ENCODE data around the gene NOL4L. TPM values are rescaled to one million over a fixed set of nuclear protein-coding genes. Genes with fewer than 3 reads are reported as not detected.

Gene NOL4L
- total RNA-seq, 4 donors from 2014 or later = 45.6 to 105 (median 85.9) TPM

DNA sequence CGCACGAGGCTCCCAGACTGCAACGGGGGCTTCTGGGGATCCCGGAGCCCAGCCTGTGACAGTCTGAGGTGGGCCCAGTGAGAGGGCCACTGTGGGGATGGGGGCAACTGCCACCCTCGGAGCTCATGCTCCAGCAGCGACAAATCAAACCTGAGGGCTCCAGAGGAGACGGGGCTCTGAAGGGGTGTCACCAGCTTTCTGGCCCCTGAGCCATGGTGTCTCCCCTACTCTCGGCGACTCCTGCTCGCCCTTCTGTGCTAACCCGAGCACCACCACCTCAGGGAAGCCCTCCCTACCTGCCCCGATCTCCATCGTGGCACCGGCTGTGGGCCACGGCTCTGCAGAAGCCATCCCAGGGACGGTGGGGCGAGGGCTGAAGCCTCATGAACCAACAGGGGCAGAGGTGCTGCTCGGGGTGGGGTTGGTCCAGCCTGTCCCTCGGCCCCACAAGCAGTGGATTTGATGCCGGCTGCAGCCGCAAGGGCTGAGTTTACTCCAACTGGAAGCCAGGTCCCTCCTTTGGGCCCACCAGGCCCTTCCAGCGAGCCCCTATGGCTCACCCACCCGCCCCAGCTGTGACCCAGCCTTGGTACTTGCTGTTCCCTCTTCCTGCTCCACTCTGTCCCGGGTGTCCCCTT is 124.3 kb downstream of the NOL4L start:
- Histone ChIP-seq H3K4me1 (peaks cover 41 to 56% (median 49%) of the 10 kb centered on the region in 4 donors), H3K27me3 (no peaks in the 10 kb centered on the region), H3K36me3 (no peaks in the 10 kb centered on the region), H3K4me3 (no peak overlapping the region), H3K27ac (no peak overlapping the region), H3K9me3 (no peaks in the 10 kb centered on the region)
- no peak for TF ChIP-seq POLR2A (IDR thresholded peaks at IDR 0.05)
- no peak for DNase-seq
- in situ Hi-C loops (cut with MboI; ENCODE audit: low pct_ligation_motif_present in 1 of 4, low pct_unique_long_range_greater_than_20kb in 1 of 4, low sequenced_read_pairs in 3 of 4) (no loop called here), intact Hi-C loops (cut with DNase I; ENCODE audit: low total_unique reads) (no loop called here)
- 93 to 94% methylated on average over 3 to 19 of the region's 24 CpGs for WGBS, 2 donors (ENCODE audit: low coverage in 1 of 2)

DNA sequence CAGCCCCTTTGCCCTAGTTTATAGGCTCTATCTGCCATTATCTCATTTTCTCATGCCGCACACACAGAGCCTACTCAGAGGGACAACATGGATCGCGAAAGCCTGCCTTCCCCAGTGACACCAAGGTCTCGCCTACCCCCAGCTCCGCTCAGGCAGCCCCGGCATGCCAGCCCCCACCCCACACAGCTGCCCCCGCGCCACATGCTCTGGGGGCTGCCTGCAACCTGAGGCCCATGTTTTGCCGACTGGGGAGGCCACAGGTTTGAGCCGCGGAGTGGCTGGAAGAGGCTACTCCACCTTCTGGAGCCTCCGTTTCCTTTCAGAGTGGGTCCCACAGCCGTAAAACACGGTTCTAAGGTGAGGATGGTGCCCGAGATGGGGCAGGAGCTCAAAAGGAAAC is 124.9 kb downstream of the NOL4L start:
- in situ Hi-C loops (cut with MboI; ENCODE audit: low pct_ligation_motif_present in 1 of 4, low pct_unique_long_range_greater_than_20kb in 1 of 4, low sequenced_read_pairs in 3 of 4) (no loop called here), intact Hi-C loops (cut with DNase I; ENCODE audit: low total_unique reads) (no loop called here)
- WGBS, 2 donors (ENCODE audit: low coverage in 1 of 2) = 80 to 91% methylated on average over 1 to 13 of the region's 15 CpGs
- H3K36me3 ChIP-seq = peaks cover 0 to 4% (median 0%) of the 10 kb centered on the region in 4 donors
- no peaks in the 10 kb centered on the region for H3K9me3 ChIP-seq
- TF ChIP-seq EP300 (IDR thresholded peaks at IDR 0.05; ENCODE audit: low read depth) (no peak), POLR2AphosphoS5 (IDR thresholded peaks at IDR 0.05) (no peak), POLR2A (IDR thresholded peaks at IDR 0.05) (no peak)
- TF ChIP-seq, protein P1, sequence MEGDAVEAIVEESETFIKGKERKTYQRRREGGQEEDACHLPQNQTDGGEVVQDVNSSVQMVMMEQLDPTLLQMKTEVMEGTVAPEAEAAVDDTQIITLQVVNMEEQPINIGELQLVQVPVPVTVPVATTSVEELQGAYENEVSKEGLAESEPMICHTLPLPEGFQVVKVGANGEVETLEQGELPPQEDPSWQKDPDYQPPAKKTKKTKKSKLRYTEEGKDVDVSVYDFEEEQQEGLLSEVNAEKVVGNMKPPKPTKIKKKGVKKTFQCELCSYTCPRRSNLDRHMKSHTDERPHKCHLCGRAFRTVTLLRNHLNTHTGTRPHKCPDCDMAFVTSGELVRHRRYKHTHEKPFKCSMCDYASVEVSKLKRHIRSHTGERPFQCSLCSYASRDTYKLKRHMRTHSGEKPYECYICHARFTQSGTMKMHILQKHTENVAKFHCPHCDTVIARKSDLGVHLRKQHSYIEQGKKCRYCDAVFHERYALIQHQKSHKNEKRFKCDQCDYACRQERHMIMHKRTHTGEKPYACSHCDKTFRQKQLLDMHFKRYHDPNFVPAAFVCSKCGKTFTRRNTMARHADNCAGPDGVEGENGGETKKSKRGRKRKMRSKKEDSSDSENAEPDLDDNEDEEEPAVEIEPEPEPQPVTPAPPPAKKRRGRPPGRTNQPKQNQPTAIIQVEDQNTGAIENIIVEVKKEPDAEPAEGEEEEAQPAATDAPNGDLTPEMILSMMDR (IDR thresholded peaks at IDR 0.05) = no peak
- no peak for DNase-seq
- H3K27me3 ChIP-seq = no peaks in the 10 kb centered on the region
- peaks cover 35 to 50% (median 43%) of the 10 kb centered on the region in 4 donors for H3K4me1 ChIP-seq
- H3K4me3 ChIP-seq = no peak overlapping the region
- no peak overlapping the region for H3K27ac ChIP-seq

DNA sequence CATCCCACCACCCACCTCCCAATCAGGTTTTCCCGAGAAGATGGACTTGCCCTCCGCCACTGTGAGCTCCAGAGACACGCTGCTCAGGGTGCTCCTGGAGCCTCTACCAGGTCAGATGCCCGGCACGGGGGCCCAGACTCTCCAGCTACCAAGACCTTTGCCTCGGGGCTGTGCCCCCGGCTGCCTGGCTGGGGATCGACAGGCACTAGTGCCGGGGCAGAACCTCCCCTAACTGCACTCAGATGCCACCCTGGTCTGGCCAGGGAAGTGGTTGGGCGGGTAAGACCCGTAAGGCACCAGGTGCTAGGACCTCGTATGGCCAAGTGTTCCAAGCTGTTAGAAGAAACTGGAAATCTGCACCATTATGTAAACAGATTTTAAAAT is 126.3 kb downstream of the NOL4L start:
- no peaks in the 10 kb centered on the region for H3K9me3 ChIP-seq
- no peak overlapping the region for H3K27ac ChIP-seq
- no peak for TF ChIP-seq POLR2A (IDR thresholded peaks at IDR 0.05)
- TF ChIP-seq POLR2AphosphoS5 (IDR thresholded peaks at IDR 0.05) = no peak
- TF ChIP-seq, protein P1 (IDR thresholded peaks at IDR 0.05) = no peak
- TF ChIP-seq EP300 (IDR thresholded peaks at IDR 0.05; ENCODE audit: low read depth) = no peak
- no peak overlapping the region for H3K4me3 ChIP-seq
- WGBS, 2 donors (ENCODE audit: low coverage in 1 of 2) = 82% methylated on average over 12 of the region's 12 CpGs; no CpG with 5 or more reads in 1 of the 2 donors
- no peaks in the 10 kb centered on the region for H3K27me3 ChIP-seq
- intact Hi-C loops (cut with DNase I; ENCODE audit: low total_unique reads) (no loop called here), in situ Hi-C loops (cut with MboI; ENCODE audit: low pct_ligation_motif_present in 1 of 4, low pct_unique_long_range_greater_than_20kb in 1 of 4, low sequenced_read_pairs in 3 of 4) (no loop called here)
- no peak for DNase-seq
- H3K36me3 ChIP-seq = peaks cover 0 to 4% (median under 1%) of the 10 kb centered on the region in 4 donors
- H3K4me1 ChIP-seq = peaks cover 21 to 36% (median 29%) of the 10 kb centered on the region in 4 donors

DNA sequence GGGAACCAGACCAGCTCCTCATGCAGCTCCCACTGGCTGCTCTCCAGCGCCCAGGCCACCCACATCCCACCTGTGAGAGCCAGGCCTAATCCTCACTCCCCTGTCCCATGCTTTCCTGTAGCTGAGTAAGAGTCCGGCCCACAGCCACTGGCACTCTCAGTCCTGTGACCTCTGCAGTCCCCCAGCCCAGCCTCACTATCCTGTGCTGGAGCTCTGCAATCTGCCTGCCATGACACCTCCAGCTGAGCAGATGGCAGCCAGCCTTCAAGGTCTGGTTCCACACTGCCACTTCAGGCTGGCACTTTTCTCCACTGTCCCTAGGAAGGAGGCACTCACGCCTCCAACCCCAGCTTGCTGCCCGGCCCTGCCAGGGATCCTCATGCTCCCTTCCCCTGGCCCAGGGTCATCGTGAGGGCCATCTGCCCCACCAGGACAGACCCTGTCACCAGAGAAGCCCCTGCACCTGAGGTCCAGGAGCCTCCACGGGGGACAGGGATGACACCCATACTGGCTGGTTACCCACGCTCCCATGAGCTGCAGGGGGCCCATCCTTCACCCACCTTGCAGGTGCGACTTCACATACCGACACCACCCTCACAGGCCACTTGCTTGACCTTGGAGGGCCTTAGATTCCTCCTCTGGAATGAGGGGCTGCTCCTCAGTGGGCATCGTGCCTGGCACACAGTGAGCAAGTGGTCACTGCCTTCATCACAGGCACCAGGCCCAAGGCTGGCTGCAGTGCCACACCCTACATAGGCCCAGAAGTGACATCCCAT is 126.9 kb downstream of the NOL4L start:
- WGBS, 2 donors (ENCODE audit: low coverage in 1 of 2) = 88% methylated on average over 10 of the region's 10 CpGs; no CpG with 5 or more reads in 1 of the 2 donors
- no peak for DNase-seq
- in situ Hi-C loops (cut with MboI; ENCODE audit: low pct_ligation_motif_present in 1 of 4, low pct_unique_long_range_greater_than_20kb in 1 of 4, low sequenced_read_pairs in 3 of 4) = no loop called here

More for the DNA sequence above, 126.9 kb downstream of the NOL4L start:
- Histone ChIP-seq H3K27me3 (no peaks in the 10 kb centered on the region), H3K36me3 (peaks cover 0 to 8% (median 3%) of the 10 kb centered on the region in 4 donors), H3K27ac (no peak overlapping the region), H3K4me1 (peaks cover 15 to 30% (median 23%) of the 10 kb centered on the region in 4 donors), H3K4me3 (no peak overlapping the region), H3K9me3 (no peaks in the 10 kb centered on the region)
- TF ChIP-seq POLR2AphosphoS5 (IDR thresholded peaks at IDR 0.05) = no peak
- no peak for TF ChIP-seq POLR2A (IDR thresholded peaks at IDR 0.05)
- TF ChIP-seq, protein P1 (IDR thresholded peaks at IDR 0.05) = no peak
- TF ChIP-seq EP300 (IDR thresholded peaks at IDR 0.05; ENCODE audit: low read depth) = no peak
- intact Hi-C loops (cut with DNase I; ENCODE audit: low total_unique reads) = no loop called here
